Measurements from ENCODE around the gene ASH1L.

Gene ASH1L

DNA sequence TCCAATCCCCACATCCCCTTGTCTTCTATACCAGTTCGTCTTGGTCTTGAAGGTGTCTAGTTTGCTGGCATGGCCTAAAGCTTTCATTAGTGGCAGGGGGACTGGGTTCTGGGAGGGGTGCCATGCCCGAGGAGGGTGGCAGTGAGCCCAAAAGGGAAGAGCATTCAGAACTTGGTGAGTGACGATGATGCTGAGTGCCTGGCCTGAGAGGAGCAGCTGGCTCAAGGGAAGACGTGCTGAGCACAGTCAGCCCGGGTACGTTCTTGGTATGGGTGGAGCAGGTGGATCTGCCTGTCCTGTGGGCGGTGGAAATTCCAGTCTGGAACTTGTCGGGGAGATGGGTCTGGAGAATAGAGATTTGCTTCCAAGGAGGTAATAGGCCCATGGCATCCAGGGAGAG lies 249.3 kb downstream of the ASH1L start:
- Histone ChIP-seq H3K4me3 (ENCODE audit: insufficient read depth, low read depth, low read length) (no peak overlapping the region), H3K27me3 (ENCODE audit: control insufficient read depth, insufficient read depth, low read length, poor library complexity, severe bottlenecking) (no peaks in the 10 kb centered on the region), H3K27ac (ENCODE audit: insufficient read depth, low read depth, low read length, poor library complexity, severe bottlenecking) (no peak overlapping the region), H3K36me3 (ENCODE audit: control insufficient read depth, insufficient read depth, low read length) (peaks cover 10% of the 10 kb centered on the region), H3K4me1 (ENCODE audit: control insufficient read depth, insufficient read depth, low read length) (peaks cover 7% of the 10 kb centered on the region), H3K9me3 (ENCODE audit: control insufficient read depth, low read length) (no peaks in the 10 kb centered on the region)
- WGBS, 2 experiments, result 94 to 98% methylated on average over 8 of the region's 8 CpGs

DNA sequence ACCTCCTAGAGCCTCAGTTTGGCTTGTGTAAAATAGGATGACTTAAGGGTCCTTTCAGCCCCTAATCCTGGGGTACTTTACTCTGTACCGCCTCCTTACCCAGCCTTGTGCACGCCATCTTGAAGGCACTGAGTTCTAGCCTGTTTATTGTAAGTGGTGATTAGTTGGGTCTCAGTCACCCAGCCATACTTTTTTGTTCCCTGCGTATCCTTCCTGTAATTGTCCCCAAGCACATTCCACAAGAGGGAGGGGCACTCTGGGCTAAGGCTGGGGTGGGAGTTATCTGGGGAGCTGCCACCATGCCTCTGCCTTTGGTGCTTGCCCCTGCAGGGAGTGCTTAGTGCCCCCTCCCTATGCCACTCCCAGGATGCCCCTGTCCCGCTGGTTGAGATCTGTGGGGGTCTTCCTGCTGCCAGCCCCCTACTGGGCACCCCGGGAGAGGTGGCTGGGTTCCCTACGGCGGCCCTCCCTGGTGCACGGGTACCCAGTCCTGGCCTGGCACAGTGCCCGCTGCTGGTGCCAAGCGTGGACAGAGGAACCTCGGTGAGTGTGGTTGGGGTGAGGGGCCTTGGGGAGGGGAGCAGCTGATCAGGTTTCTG lies 253.1 kb downstream of the ASH1L start:
- 51 to 54% methylated on average over 11 of the region's 11 CpGs for WGBS, 2 experiments
- no peak overlapping the region for H3K27ac ChIP-seq (ENCODE audit: insufficient read depth, low read depth, low read length, poor library complexity, severe bottlenecking)
- no peaks in the 10 kb centered on the region for H3K9me3 ChIP-seq (ENCODE audit: control insufficient read depth, low read length)
- H3K27me3 ChIP-seq (ENCODE audit: control insufficient read depth, insufficient read depth, low read length, poor library complexity, severe bottlenecking), result no peaks in the 10 kb centered on the region
- peaks cover 4% of the 10 kb centered on the region for H3K36me3 ChIP-seq (ENCODE audit: control insufficient read depth, insufficient read depth, low read length)
- peak overlapping the region; percentile 64 for H3K4me3 ChIP-seq (ENCODE audit: insufficient read depth, low read depth, low read length)
- H3K4me1 ChIP-seq (ENCODE audit: control insufficient read depth, insufficient read depth, low read length), result peaks cover 7% of the 10 kb centered on the region

DNA sequence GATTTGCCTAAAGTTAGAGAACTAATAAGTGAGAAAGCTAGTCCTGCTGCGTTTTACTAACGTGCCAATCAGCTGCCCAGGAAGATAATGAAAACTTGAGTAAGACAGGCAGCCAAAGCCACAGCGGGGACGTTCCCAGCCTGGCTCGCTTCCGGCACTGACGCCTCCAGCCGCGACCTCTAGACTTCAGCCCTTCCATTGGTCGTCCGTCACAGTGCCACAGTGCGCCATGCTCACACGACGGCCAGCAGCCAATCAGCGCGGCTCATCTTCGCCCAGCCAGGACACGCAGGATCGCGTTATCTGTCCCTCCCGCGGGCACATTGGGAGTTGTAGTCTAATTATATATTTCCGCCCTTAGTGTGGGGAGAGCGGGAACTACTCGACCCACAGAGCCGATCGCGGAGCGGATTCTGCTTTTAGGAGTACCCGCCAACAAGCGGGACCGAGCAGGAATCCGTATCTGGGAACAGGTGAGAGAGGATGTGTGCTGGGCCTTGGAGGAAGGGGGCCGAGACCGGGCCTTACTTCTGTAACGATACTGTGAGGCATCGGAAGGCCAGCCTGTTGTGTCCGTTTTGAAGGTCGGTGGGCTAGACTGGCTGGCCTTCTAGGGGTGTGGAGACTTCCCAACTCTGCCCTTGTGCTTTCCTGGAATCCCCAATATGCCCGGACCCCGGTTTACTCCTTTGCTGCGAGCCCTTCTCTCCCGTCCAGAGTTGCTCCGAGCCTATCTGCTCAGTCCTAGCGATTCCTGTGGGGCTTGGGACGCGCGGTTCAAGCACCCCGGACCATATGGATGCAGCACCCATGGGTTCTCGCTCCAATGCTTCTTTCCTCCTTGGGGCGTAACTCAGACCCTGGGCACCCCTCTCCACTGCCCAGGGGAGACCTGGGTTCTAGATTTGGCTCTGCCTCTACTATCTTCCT lies 253.8 kb downstream of the ASH1L start, which contains the start of gene FDPS:
Gene FDPS, plus strand, starts transcription at position 374 of the 930 bp plus-strand sequence. CDS start 924 bp downstream, outside the sequence.
- peaks cover 4% of the 10 kb centered on the region for H3K36me3 ChIP-seq (ENCODE audit: control insufficient read depth, insufficient read depth, low read length)
- WGBS, 2 experiments, result 0% methylated on average over 51 of the region's 51 CpGs
- H3K27ac ChIP-seq (ENCODE audit: insufficient read depth, low read depth, low read length, poor library complexity, severe bottlenecking), result peak within 1 kb of the TSS; percentile 64
- no peaks in the 10 kb centered on the region for H3K9me3 ChIP-seq (ENCODE audit: control insufficient read depth, low read length)
- H3K27me3 ChIP-seq (ENCODE audit: control insufficient read depth, insufficient read depth, low read length, poor library complexity, severe bottlenecking), result no peaks in the 10 kb centered on the region
- H3K4me3 ChIP-seq (ENCODE audit: insufficient read depth, low read depth, low read length), result peak within 1 kb of the TSS; percentile 64
- H3K4me1 ChIP-seq (ENCODE audit: control insufficient read depth, insufficient read depth, low read length), result peaks cover 7% of the 10 kb centered on the region

DNA sequence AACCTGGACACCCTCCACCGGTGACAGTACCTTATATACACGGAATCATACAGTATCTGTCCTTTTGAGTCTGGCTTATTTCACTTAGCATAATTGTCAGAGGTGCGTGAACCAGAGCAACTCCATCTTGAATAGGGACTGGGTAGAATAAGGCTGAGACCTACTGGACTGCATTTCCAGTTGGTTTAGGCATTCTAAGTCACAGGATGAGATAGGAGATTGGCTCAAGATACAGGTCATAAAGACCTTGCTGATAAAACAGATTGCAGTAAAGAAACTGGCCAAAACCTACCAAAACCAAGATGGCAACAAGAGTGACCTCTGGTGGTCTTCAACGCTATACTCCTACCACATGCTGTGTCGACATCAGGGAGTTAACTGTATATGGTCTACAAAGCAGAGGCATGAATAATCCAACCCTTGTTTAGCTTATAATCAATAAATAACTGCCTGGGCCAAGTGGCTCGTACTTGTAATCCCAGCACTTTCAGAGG lies 255.3 kb downstream of the ASH1L start:
- no peaks in the 10 kb centered on the region for H3K27me3 ChIP-seq (ENCODE audit: control insufficient read depth, insufficient read depth, low read length, poor library complexity, severe bottlenecking)
- 71 to 81% methylated on average over 6 of the region's 6 CpGs for WGBS, 2 experiments
- no peaks in the 10 kb centered on the region for H3K9me3 ChIP-seq (ENCODE audit: control insufficient read depth, low read length)
- H3K4me1 ChIP-seq (ENCODE audit: control insufficient read depth, insufficient read depth, low read length), result peaks cover 7% of the 10 kb centered on the region
- H3K4me3 ChIP-seq (ENCODE audit: insufficient read depth, low read depth, low read length), result no peak overlapping the region
- peaks cover 4% of the 10 kb centered on the region for H3K36me3 ChIP-seq (ENCODE audit: control insufficient read depth, insufficient read depth, low read length)
- H3K27ac ChIP-seq (ENCODE audit: insufficient read depth, low read depth, low read length, poor library complexity, severe bottlenecking), result no peak overlapping the region

DNA sequence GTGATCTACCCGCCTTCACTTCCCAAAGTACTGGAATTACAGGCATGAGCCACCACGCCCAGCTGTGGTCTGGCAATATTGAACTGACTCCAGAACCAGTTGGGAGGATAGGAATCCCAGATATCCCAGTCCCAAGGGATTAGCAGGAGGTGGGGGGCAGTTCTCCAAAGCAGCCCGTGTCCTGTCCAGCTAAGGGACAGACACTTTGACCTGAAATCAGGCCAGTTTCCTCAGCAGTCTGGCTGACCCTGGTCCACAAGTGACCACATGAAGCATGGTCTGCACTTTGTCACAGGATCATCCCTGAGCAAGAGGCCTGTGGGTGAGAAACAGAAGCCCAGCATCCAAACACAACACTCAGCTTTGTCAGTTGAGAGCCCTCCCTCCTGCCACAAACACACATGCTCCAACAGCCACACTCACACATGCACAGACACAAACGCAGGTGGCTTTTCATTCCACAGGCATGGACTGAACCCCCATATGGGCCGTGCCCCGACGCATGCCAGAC lies 256.7 kb downstream of the ASH1L start:
- Histone ChIP-seq H3K36me3 (ENCODE audit: control insufficient read depth, insufficient read depth, low read length) (no peaks in the 10 kb centered on the region), H3K4me3 (ENCODE audit: insufficient read depth, low read depth, low read length) (no peak overlapping the region), H3K4me1 (ENCODE audit: control insufficient read depth, insufficient read depth, low read length) (peaks cover 7% of the 10 kb centered on the region), H3K9me3 (ENCODE audit: control insufficient read depth, low read length) (no peaks in the 10 kb centered on the region), H3K27me3 (ENCODE audit: control insufficient read depth, insufficient read depth, low read length, poor library complexity, severe bottlenecking) (no peaks in the 10 kb centered on the region), H3K27ac (ENCODE audit: insufficient read depth, low read depth, low read length, poor library complexity, severe bottlenecking) (no peak overlapping the region)
- 90 to 93% methylated on average over 7 of the region's 7 CpGs for WGBS, 2 experiments

DNA sequence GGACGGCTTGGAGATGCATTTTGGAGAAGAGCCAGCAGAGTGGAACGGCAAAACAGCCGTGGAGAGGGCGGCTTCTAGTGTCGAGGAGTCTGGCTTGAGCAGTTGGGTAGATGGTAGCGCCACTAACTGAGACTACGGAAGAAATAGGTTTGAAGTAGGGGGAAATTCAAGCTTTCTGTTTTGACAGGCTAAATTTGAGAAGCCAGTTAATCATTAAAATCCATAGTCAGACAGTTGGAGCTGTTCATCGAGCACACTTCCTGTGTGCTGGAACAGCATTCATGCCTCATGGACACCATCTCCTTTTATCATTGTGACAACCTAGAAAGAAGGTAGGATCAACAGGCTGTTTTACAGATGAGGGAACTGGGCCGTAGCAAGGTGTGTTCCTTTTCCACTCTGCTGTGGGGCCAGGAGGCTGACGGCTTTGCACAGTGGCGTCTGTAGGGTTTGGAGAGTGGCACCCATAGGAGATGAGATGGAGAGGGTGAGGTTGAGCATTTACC lies 258.0 kb downstream of the ASH1L start:
- Histone ChIP-seq H3K9me3 (ENCODE audit: control insufficient read depth, low read length) (no peaks in the 10 kb centered on the region), H3K27me3 (ENCODE audit: control insufficient read depth, insufficient read depth, low read length, poor library complexity, severe bottlenecking) (no peaks in the 10 kb centered on the region), H3K27ac (ENCODE audit: insufficient read depth, low read depth, low read length, poor library complexity, severe bottlenecking) (no peak overlapping the region), H3K4me1 (ENCODE audit: control insufficient read depth, insufficient read depth, low read length) (peaks cover under 1% of the 10 kb centered on the region), H3K4me3 (ENCODE audit: insufficient read depth, low read depth, low read length) (no peak overlapping the region), H3K36me3 (ENCODE audit: control insufficient read depth, insufficient read depth, low read length) (no peaks in the 10 kb centered on the region)
- WGBS, 2 experiments, result 95 to 96% methylated on average over 11 of the region's 11 CpGs

DNA sequence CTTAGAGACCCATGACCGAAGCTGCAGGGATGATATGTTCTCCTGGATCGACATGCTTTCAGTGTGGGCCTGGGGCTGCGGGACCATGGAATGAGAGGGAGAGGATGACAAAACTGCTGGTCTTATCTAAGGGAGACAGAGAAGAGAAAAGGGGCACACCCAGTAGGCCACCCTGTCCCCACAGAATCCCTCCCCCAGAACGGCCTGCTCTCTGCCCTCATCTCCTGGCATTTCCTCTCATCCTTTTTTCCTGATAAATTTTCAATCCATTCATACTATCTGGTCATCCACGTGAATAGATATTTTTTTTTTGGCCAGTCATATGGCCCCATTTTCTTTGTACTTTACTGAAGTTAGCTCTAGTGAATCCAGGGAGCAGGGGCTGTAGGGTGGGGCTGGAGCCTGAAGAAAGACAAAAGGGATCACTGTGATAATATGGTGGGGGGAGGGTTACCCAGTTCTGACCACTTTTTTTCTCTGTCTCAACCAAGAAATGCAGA lies 261.2 kb downstream of the ASH1L start, which contains the start of gene PKLR:
Gene PKLR, minus strand, starts transcription at position 97 of the 500 bp plus-strand sequence. Its CDS starts 43 bp downstream, at position 54.
- WGBS, 2 experiments, result 91 to 92% methylated on average over 5 of the region's 5 CpGs
- no peak within 1 kb of the TSS for H3K4me3 ChIP-seq (ENCODE audit: insufficient read depth, low read depth, low read length)
- no peak within 1 kb of the TSS for H3K27ac ChIP-seq (ENCODE audit: insufficient read depth, low read depth, low read length, poor library complexity, severe bottlenecking)

DNA sequence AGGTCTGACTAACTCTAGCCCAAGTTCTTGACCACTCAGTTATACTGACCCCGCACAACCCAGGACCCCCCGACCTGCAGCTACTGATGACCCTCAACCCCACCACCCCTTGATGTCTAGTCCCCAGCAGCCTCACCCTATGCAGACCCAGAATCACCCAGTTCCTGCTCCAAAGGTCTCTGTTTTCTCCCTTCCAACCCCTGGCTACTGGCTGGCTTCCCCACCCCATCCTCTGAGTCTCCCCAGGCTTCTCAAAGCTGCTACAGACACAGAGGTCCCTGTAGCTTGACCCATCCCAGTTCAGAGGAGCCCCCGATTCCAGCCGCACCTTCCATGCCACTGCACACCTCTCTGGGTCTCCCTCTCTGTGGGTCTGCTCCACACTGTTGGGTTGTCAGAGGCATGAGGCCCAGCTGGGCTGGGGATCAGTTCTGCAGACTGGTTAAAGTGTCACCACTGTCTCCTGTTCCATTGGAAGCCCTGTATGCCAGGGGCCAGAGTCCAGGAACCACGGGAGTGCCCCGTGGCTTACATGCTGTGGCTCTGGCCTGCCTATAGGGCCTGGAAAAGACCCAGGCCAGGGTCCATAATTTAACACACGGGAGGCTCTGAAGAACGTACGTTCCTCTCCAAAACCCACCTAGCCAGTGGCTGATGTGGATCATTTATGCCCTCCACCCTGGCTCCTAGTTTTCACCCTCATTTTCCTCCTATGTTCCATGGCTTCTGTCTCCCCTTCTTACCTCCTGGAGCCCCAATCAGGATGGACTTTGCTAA lies 261.9 kb downstream of the ASH1L start:
- no peaks in the 10 kb centered on the region for H3K36me3 ChIP-seq (ENCODE audit: control insufficient read depth, insufficient read depth, low read length)
- no peaks in the 10 kb centered on the region for H3K9me3 ChIP-seq (ENCODE audit: control insufficient read depth, low read length)
- H3K4me1 ChIP-seq (ENCODE audit: control insufficient read depth, insufficient read depth, low read length), result no peaks in the 10 kb centered on the region
- H3K27ac ChIP-seq (ENCODE audit: insufficient read depth, low read depth, low read length, poor library complexity, severe bottlenecking), result no peak overlapping the region
- H3K27me3 ChIP-seq (ENCODE audit: control insufficient read depth, insufficient read depth, low read length, poor library complexity, severe bottlenecking), result peaks cover 16% of the 10 kb centered on the region
- WGBS, 2 experiments, result 92 to 96% methylated on average over 9 of the region's 9 CpGs
- H3K4me3 ChIP-seq (ENCODE audit: insufficient read depth, low read depth, low read length), result no peak overlapping the region

More for the DNA sequence above, 261.2 kb downstream of the ASH1L start, which contains the start of gene PKLR:
- no peaks in the 10 kb centered on the region for H3K4me1 ChIP-seq (ENCODE audit: control insufficient read depth, insufficient read depth, low read length)
- H3K9me3 ChIP-seq (ENCODE audit: control insufficient read depth, low read length), result no peaks in the 10 kb centered on the region
- H3K36me3 ChIP-seq (ENCODE audit: control insufficient read depth, insufficient read depth, low read length), result no peaks in the 10 kb centered on the region
- peaks cover 9% of the 10 kb centered on the region for H3K27me3 ChIP-seq (ENCODE audit: control insufficient read depth, insufficient read depth, low read length, poor library complexity, severe bottlenecking)

DNA sequence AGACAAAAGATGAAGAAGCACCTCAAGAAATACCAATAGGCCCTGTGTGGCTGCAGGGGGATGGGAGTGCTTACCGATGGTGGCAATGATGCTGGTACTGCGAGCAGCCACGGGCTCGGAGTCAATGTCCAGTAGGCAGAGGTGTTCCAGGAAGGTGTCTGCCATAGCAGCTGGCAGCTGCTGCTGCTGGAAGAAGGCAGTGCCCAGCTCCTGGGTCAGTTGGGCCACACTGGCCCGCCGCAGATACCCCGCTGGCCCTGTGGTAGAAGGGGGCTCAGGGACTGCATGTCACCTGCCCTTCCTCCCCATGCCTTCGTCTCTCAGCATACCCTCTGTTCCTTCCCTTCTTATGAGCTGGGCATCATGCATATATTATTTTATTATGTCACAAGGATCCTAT lies 262.6 kb downstream of the ASH1L start:
- Histone ChIP-seq H3K4me3 (ENCODE audit: insufficient read depth, low read depth, low read length) (no peak overlapping the region), H3K9me3 (ENCODE audit: control insufficient read depth, low read length) (no peaks in the 10 kb centered on the region), H3K27me3 (ENCODE audit: control insufficient read depth, insufficient read depth, low read length, poor library complexity, severe bottlenecking) (peaks cover 23% of the 10 kb centered on the region), H3K27ac (ENCODE audit: insufficient read depth, low read depth, low read length, poor library complexity, severe bottlenecking) (no peak overlapping the region), H3K36me3 (ENCODE audit: control insufficient read depth, insufficient read depth, low read length) (no peaks in the 10 kb centered on the region), H3K4me1 (ENCODE audit: control insufficient read depth, insufficient read depth, low read length) (no peaks in the 10 kb centered on the region)
- 92 to 95% methylated on average over 7 to 8 of the region's 8 CpGs for WGBS, 2 experiments
